Endodermal cell (in vitro differentiated cells): Measurements from ENCODE around the gene PPME1. TPM values are rescaled to one million over a fixed set of nuclear protein-coding genes. Genes with fewer than 3 reads are reported as not detected.
A peak's percentile ranks its signal among the peaks of the same experiment; 100 is the strongest.

Source experiments
- DNase-seq: peaks from one replicate; pipeline ENCODE4 v3.0.0-alpha.2; 2017
- H3K27ac ChIP-seq: 2 replicates; pipeline ENCODE4 v1.5.1; 2013; ENCODE audit warnings: mild to moderate bottlenecking, low read depth, low read length, moderate library complexity
- H3K27me3 ChIP-seq: 2 replicates; pipeline ENCODE4 v1.6.1; 2013; ENCODE audit warnings: mild to moderate bottlenecking, low read length, moderate library complexity; ENCODE audit not compliant: insufficient read depth, control insufficient read depth, poor library complexity, severe bottlenecking
- H3K36me3 ChIP-seq: 2 replicates; pipeline ENCODE4 v1.7.0; 2013; ENCODE audit warnings: mild to moderate bottlenecking, low read length, moderate library complexity; ENCODE audit not compliant: control insufficient read depth, insufficient read depth
- H3K4me1 ChIP-seq: one replicate; pipeline ENCODE4 v1.7.0; 2013; ENCODE audit warnings: low read length; ENCODE audit not compliant: control insufficient read depth, insufficient read depth
- H3K4me3 ChIP-seq: 2 replicates; pipeline ENCODE4 v1.5.1; 2013; ENCODE audit warnings: mild to moderate bottlenecking, low read length, moderate library complexity
- H3K9ac ChIP-seq: 2 replicates; pipeline ENCODE4 v1.6.1; 2013; ENCODE audit warnings: mild to moderate bottlenecking, low read length, moderate library complexity; ENCODE audit not compliant: poor library complexity, severe bottlenecking; ENCODE audit errors: extremely low read depth
- H3K9me3 ChIP-seq: 2 replicates; pipeline ENCODE4 v1.6.1; 2013; ENCODE audit warnings: mild to moderate bottlenecking, low read length, moderate library complexity; ENCODE audit not compliant: control insufficient read depth
- H3K27ac Mint-ChIP-seq: 2 replicates; pipeline ENCODE4 v1.8.0; 2020; ENCODE audit warnings: mixed read lengths
- H3K27me3 Mint-ChIP-seq: 2 replicates; pipeline ENCODE4 v1.8.0; 2021; ENCODE audit warnings: mild to moderate bottlenecking, mixed read lengths; ENCODE audit not compliant: insufficient read depth
- H3K36me3 Mint-ChIP-seq: 2 replicates; pipeline ENCODE4 v1.8.0; 2020; ENCODE audit warnings: low read depth, mixed read lengths
- H3K4me1 Mint-ChIP-seq: 2 replicates; pipeline ENCODE4 v1.8.0; 2020; ENCODE audit warnings: mixed read lengths
- H3K4me3 Mint-ChIP-seq: 2 replicates; pipeline ENCODE4 v1.8.0; 2020; ENCODE audit warnings: mild to moderate bottlenecking, moderate library complexity, mixed read lengths
- H3K9me3 Mint-ChIP-seq: 2 replicates; pipeline ENCODE4 v1.8.0; 2020; ENCODE audit warnings: mild to moderate bottlenecking, mixed read lengths
- WGBS, 2 experiments: methylation state at CpG; one replicate each; pipeline versions ENCODE4 v1.1.5 to v1.1.7; 2013; ENCODE audit warnings: missing lambda C conversion rate in 2 of 2, mixed read lengths in 1 of 2; ENCODE audit not compliant: insufficient coverage in 1 of 2, insufficient read length in 1 of 2; 5-methylcytosine and 5-hydroxymethylcytosine counted together
- total RNA-seq, 2 donors: library from RNA; stranded (reverse); fragmentation: NEBNext Ultra II Directional in 1 of 2; extraction: Animal tissue kit (Norgen Biotek cat#: 25700) in 1 of 2; gene quantifications; 2 replicates in 1 of 2; 3 replicates in 1 of 2; pipeline ENCODE4 v1.2.1, GENCODE V29; 2021
- TF ChIP-seq, protein P1 (sequence below): fragments of 200-600 bp; sonication (generic); conservative IDR thresholded peaks from 2 replicates; pipeline ENCODE4 v1.5.0; 2021; ENCODE audit warnings: antibody characterized with exemption, mild to moderate bottlenecking

PPME1 gene
- total RNA-seq, 2 donors from 2014 or later = 28.8 to 38.3 TPM

DNA sequence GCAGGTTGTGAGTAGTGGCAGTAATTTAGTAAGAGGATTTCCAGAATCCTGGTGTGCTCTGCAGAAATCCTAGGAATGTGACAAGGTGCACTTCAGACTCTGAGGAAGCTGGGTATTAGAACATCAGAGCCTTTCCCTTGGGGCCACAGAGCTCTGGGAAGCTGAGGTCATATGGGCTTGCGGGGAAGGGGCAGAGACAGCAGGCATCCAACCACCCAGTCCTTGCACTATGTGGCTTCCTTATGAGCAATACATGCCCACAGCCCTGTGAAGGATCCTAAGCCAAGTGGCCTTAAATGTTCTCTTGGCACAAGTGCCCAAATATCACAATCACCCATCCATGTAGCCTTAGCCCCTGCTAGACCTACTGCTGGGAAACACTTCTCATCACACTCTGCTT is 94.2 kb downstream of the PPME1 start:
- no peaks in the 10 kb centered on the region for H3K36me3 ChIP-seq
- no peak overlapping the region for H3K4me3 ChIP-seq
- Mint-ChIP-seq H3K27me3 (peaks cover 26% of the 10 kb centered on the region), H3K4me3 (no peak overlapping the region), H3K4me1 (no peaks in the 10 kb centered on the region), H3K36me3 (no peaks in the 10 kb centered on the region), H3K9me3 (no peaks in the 10 kb centered on the region), H3K27ac (no peak overlapping the region)
- no peak overlapping the region for H3K9ac ChIP-seq
- peaks cover 7% of the 10 kb centered on the region for H3K9me3 ChIP-seq
- TF ChIP-seq, protein P1, sequence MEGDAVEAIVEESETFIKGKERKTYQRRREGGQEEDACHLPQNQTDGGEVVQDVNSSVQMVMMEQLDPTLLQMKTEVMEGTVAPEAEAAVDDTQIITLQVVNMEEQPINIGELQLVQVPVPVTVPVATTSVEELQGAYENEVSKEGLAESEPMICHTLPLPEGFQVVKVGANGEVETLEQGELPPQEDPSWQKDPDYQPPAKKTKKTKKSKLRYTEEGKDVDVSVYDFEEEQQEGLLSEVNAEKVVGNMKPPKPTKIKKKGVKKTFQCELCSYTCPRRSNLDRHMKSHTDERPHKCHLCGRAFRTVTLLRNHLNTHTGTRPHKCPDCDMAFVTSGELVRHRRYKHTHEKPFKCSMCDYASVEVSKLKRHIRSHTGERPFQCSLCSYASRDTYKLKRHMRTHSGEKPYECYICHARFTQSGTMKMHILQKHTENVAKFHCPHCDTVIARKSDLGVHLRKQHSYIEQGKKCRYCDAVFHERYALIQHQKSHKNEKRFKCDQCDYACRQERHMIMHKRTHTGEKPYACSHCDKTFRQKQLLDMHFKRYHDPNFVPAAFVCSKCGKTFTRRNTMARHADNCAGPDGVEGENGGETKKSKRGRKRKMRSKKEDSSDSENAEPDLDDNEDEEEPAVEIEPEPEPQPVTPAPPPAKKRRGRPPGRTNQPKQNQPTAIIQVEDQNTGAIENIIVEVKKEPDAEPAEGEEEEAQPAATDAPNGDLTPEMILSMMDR = no peak
- H3K27ac ChIP-seq = no peak overlapping the region
- H3K27me3 ChIP-seq = no peaks in the 10 kb centered on the region
- WGBS, 2 experiments = 96% methylated on average over 1 of the region's 1 CpG; no CpG with 5 or more reads in 1 of the 2 experiments
- H3K4me1 ChIP-seq = peaks cover 5% of the 10 kb centered on the region
- DNase-seq = no peak

DNA sequence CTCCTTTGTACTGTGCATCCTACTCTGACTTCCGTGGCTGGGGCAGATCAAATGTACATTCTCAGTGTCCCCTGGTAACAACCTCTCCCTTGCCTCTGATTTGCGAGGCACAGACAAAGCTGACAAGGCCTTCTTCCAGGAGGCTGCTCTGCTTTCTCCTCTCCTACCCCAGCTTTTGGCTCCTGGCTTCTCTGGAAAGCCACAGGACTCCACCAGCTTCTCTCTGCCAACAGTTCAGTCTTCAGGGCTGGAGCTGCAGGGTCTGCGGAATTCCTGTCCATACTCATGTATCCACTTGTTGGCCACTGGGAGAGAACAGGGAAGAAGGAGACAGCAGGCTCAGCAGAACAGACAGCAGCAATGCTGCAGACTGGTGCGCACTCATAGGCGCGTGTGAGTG is 95.9 kb downstream of the PPME1 start:
- H3K4me3 Mint-ChIP-seq = no peak overlapping the region
- WGBS, 2 experiments = 91 to 97% methylated on average over 5 to 6 of the region's 6 CpGs
- no peak overlapping the region for H3K27ac ChIP-seq
- no peak overlapping the region for H3K4me3 ChIP-seq
- no peaks in the 10 kb centered on the region for H3K27me3 ChIP-seq
- no peaks in the 10 kb centered on the region for H3K36me3 Mint-ChIP-seq
- peaks cover 27% of the 10 kb centered on the region for H3K27me3 Mint-ChIP-seq
- no peak overlapping the region for H3K27ac Mint-ChIP-seq
- TF ChIP-seq, protein P1 = no peak
- peak; percentile 27 for DNase-seq
- H3K4me1 ChIP-seq = peaks cover 5% of the 10 kb centered on the region
- H3K36me3 ChIP-seq = no peaks in the 10 kb centered on the region
- H3K9me3 Mint-ChIP-seq = no peaks in the 10 kb centered on the region
- H3K9me3 ChIP-seq = no peaks in the 10 kb centered on the region
- H3K9ac ChIP-seq = no peak overlapping the region
- no peaks in the 10 kb centered on the region for H3K4me1 Mint-ChIP-seq

DNA sequence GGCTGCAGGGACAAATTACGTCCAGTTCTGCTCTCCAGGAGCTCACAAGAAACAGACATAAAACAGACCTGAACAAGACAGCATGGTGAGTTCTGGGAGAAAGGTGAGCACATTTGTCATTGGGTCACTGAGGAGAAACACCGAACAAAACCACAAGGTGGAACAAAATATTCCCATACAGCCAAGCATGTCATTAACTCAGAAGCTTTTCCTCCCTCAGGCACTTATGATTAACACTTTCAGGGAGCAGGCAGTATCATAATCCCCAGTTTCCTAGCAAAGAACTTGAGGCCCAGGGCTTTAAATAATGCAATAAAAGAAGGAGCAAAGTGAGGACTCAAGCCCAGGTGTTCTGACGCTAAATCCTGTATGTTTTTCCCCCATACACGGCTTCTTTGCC is 97.4 kb downstream of the PPME1 start:
- no peak for DNase-seq

More for the DNA sequence above, 97.4 kb downstream of the PPME1 start:
- H3K9me3 Mint-ChIP-seq = no peaks in the 10 kb centered on the region
- no peaks in the 10 kb centered on the region for H3K36me3 ChIP-seq
- H3K4me1 ChIP-seq = peaks cover 5% of the 10 kb centered on the region
- H3K36me3 Mint-ChIP-seq = no peaks in the 10 kb centered on the region
- no peak overlapping the region for H3K9ac ChIP-seq
- no peak overlapping the region for H3K4me3 ChIP-seq
- no peaks in the 10 kb centered on the region for H3K4me1 Mint-ChIP-seq
- H3K27me3 Mint-ChIP-seq = peaks cover 15% of the 10 kb centered on the region
- no peaks in the 10 kb centered on the region for H3K27me3 ChIP-seq
- H3K27ac ChIP-seq = no peak overlapping the region
- TF ChIP-seq, protein P1 = no peak
- H3K4me3 Mint-ChIP-seq = no peak overlapping the region
- no peaks in the 10 kb centered on the region for H3K9me3 ChIP-seq
- WGBS, 2 experiments = 95 to 96% methylated on average over 2 to 4 of the region's 4 CpGs
- H3K27ac Mint-ChIP-seq = no peak overlapping the region
